Kidney (tissue), 14 donors: Measurements from ENCODE around the gene CEP170. TPM values are rescaled to one million over a fixed set of nuclear protein-coding genes. Genes with fewer than 3 reads are reported as not detected.

ENCODE experiments used
- DNase-seq, 5 donors: peaks; one replicate each; pipeline ENCODE4 v3.0.0-alpha.2; 2013 to 2020
- FAIRE-seq: peaks from 2 replicates; lab custom pipeline; 2012; peaks lifted over from hg19 to GRCh38; lab: Jason Lieb, UNC
- H3K27ac ChIP-seq, 2 donors: one replicate each; pipeline ENCODE4 v1.7.0; 2013; ENCODE audit warnings: low read depth in 2 of 2, low read length in 2 of 2, inconsistent platforms in 1 of 2
- H3K27me3 ChIP-seq: one replicate; pipeline ENCODE4 v1.7.1; 2013; ENCODE audit warnings: low read length, inconsistent platforms; ENCODE audit not compliant: control insufficient read depth, insufficient read depth
- H3K36me3 ChIP-seq, 3 donors: one replicate each; pipeline versions ENCODE4 v1.7.0 to v1.7.1; 2013; ENCODE audit warnings: low read length in 3 of 3, control low read depth in 1 of 3, inconsistent platforms in 1 of 3; ENCODE audit not compliant: insufficient read depth in 3 of 3, control insufficient read depth in 2 of 3
- H3K4me1 ChIP-seq, 3 donors: one replicate each; pipeline versions ENCODE4 v1.7.0 to v1.7.1; 2013; ENCODE audit warnings: low read length in 3 of 3, inconsistent platforms in 1 of 3, low read depth in 1 of 3; ENCODE audit not compliant: control insufficient read depth in 2 of 3, insufficient read depth in 2 of 3
- H3K4me3 ChIP-seq, 3 donors: one replicate each; pipeline versions ENCODE4 v1.7.0 to v1.8.1; 2013; ENCODE audit warnings: low read length in 3 of 3, control low read depth in 1 of 3, inconsistent platforms in 1 of 3
- H3K9ac ChIP-seq, 3 donors: one replicate each; pipeline versions ENCODE4 v1.7.0 to v1.7.1; 2013; ENCODE audit warnings: low read length in 3 of 3, control low read depth in 1 of 3, inconsistent platforms in 1 of 3
- H3K9me3 ChIP-seq, 3 donors: one replicate each; pipeline versions ENCODE4 v1.7.0 to v1.7.1; 2013; ENCODE audit warnings: low read length in 3 of 3, control low read depth in 1 of 3, inconsistent platforms in 1 of 3; ENCODE audit not compliant: control insufficient read depth in 2 of 3, insufficient read depth in 1 of 3
- intact Hi-C: fragments of 100-400 bp; cut with DNase I; formaldehyde crosslinking; loops from one replicate; pipeline ENCODE4 v1.11.1; 2022
- polyA plus RNA-seq: library from polyadenylated mRNA; stranded (reverse); fragments of 350-450 nt; fragmentation: Illumina TruSeq; extraction: RNeasy Lipid Tissue Mini Kit (QIAGEN cat#74804); gene quantifications from one replicate; pipeline ENCODE4 v1.2.3, GENCODE V29; 2014; ENCODE audit warnings: low read depth, low replicate concordance; ENCODE audit not compliant: insufficient read depth
- total RNA-seq: library from RNA; stranded (reverse); fragmentation: NEBNext Ultra II Directional; extraction: Animal tissue kit (Norgen Biotek cat#: 25700); gene quantifications from one replicate; pipeline ENCODE4 v1.2.1, GENCODE V29; 2021
- TF ChIP-seq, protein P1 (sequence below): IDR thresholded peaks from 3 replicates; pipeline ENCODE4 v1.5.1; 2012; ENCODE audit warnings: mild to moderate bottlenecking, moderate library complexity, borderline replicate concordance; ENCODE audit not compliant: insufficient read depth; ENCODE audit errors: extremely low read depth
- donor health status: control.
- donor health status: control.
- donor health status: control.
- donor health status: control.
- donor health status: control.
- donor health status: DM: yes; HTN: yes; CAD: no.
- donor health status: Normal renal cell carcinoma (clear cell type).

The CEP170 gene
- total and polyA plus RNA-seq, 2 donors from 2014 or later: 6.8 to 43.2 TPM

DNA sequence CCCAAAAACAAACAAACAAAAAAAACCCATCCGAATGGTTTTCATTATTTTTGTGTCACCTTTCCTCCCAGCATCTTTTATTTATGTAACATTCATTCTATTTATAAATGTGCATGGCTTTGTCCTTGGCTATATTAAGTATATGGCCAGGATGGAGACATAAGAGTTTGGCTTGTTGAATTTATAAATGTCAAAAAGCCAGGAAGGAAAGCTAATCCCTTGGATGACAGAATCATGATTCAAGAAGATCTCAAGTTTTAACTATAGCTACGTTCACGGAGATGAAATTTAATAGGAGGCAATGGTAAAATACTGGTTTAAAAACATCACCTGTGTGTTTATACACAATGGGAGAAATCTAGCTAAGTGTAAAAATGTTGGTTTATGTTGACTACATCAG, 5.0 kb downstream of the CEP170 start:
- Histone ChIP-seq H3K27me3 (no peaks in the 10 kb centered on the region), H3K4me3 (no peak overlapping the region), H3K36me3 (no peaks in the 10 kb centered on the region), H3K27ac (no peak overlapping the region), H3K9ac (no peak overlapping the region), H3K9me3 (no peaks in the 10 kb centered on the region), H3K4me1 (peaks cover 0 to 8% (median 2%) of the 10 kb centered on the region in 3 donors)
- intact Hi-C loops: no loop called here
- DNase-seq (no peak), FAIRE-seq (no peak)
- TF ChIP-seq, protein P1, sequence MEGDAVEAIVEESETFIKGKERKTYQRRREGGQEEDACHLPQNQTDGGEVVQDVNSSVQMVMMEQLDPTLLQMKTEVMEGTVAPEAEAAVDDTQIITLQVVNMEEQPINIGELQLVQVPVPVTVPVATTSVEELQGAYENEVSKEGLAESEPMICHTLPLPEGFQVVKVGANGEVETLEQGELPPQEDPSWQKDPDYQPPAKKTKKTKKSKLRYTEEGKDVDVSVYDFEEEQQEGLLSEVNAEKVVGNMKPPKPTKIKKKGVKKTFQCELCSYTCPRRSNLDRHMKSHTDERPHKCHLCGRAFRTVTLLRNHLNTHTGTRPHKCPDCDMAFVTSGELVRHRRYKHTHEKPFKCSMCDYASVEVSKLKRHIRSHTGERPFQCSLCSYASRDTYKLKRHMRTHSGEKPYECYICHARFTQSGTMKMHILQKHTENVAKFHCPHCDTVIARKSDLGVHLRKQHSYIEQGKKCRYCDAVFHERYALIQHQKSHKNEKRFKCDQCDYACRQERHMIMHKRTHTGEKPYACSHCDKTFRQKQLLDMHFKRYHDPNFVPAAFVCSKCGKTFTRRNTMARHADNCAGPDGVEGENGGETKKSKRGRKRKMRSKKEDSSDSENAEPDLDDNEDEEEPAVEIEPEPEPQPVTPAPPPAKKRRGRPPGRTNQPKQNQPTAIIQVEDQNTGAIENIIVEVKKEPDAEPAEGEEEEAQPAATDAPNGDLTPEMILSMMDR: no peak

DNA sequence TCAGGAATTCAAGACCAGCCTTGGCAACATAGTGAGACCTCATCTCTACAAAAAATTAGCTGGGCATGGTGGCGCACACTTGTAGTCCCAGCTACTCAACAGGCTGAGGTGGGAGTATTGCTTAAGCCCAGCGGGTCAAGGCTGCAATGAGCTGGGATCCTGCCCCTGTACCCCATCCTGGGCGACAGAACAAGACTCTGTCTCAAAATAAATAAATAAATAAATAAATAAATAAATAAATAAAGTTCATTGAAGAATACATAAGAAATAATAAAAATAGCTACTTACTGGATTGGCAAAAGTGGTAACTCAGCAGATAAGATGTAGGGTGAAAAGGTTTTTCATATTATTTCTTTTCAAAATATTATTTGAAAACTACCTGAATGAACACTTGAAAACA, 5.9 kb downstream of the CEP170 start:
- Histone ChIP-seq H3K4me1 (peaks cover 0 to 8% (median 2%) of the 10 kb centered on the region in 3 donors), H3K9ac (no peak overlapping the region)
- no peak for DNase-seq

DNA sequence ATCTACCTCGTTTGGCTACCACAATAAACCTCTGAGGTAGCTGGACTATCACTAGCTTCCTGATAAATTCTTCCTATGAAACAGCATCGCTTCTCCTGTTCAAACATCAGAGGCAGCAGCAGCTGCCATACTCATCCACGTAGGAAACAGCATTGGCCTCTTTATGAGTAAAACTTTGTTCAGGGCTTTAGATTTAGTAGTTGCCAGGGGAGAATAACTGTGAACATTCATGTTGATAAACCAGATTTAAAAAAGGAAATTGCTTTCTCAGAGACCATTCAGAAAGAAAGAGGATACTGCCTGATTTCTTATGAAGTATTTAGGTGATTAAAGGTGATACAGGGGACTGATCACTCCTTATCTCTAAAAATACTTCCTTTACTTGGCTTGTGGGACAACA, 7.2 kb downstream of the CEP170 start:
- FAIRE-seq: no peak
- intact Hi-C loops: no loop called here
- H3K27ac ChIP-seq: no peak overlapping the region
- no peaks in the 10 kb centered on the region for H3K9me3 ChIP-seq
- TF ChIP-seq, protein P1: no peak
- H3K4me1 ChIP-seq: peaks cover 0 to 1% (median 0%) of the 10 kb centered on the region in 3 donors
- no peak overlapping the region for H3K4me3 ChIP-seq
- H3K36me3 ChIP-seq: no peaks in the 10 kb centered on the region
- H3K9ac ChIP-seq: no peak overlapping the region
- no peaks in the 10 kb centered on the region for H3K27me3 ChIP-seq
- no peak for DNase-seq

More for the DNA sequence above, 5.9 kb downstream of the CEP170 start:
- H3K27me3 ChIP-seq: no peaks in the 10 kb centered on the region
- H3K4me3 ChIP-seq: no peak overlapping the region
- TF ChIP-seq, protein P1: no peak
- no peak overlapping the region for H3K27ac ChIP-seq
- no peak for FAIRE-seq
- intact Hi-C loops: no loop called here
- no peaks in the 10 kb centered on the region for H3K36me3 ChIP-seq
- no peaks in the 10 kb centered on the region for H3K9me3 ChIP-seq

DNA sequence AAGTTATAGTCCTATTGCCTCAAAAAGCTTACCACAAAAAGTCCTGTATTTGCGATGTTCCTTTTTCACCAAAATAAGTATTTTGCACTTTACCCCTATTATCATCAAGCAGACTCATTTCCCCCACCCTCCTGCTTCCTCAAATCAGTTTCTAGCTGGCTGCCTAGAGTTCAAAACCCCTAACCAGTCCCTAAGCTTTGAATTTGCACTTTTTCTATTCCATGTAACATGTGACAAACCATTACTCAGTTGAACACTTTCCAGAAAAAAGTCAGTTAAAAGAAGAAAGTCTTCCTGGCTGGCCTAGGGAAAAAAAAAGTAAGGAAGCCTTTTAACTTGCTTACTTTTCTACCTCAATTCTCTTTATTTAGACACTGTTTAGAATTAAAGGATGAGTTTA, 8.2 kb downstream of the CEP170 start:
- Histone ChIP-seq H3K27ac (no peak overlapping the region), H3K9me3 (no peaks in the 10 kb centered on the region), H3K4me1 (no peaks in the 10 kb centered on the region), H3K27me3 (no peaks in the 10 kb centered on the region), H3K36me3 (no peaks in the 10 kb centered on the region), H3K9ac (no peak overlapping the region), H3K4me3 (no peak overlapping the region)
- intact Hi-C loops: no loop called here
- TF ChIP-seq, protein P1: no peak
- no peak for FAIRE-seq
- no peak for DNase-seq
